GM23248 (cell line): ENCODE results near the gene SGPP2. TPM values are rescaled to one million over a fixed set of nuclear protein-coding genes. Genes with fewer than 3 reads are reported as not detected.

Experiments used
- DNase-seq: peaks from one replicate; pipeline ENCODE4 v3.0.0-alpha.2; 2015
- H2AFZ ChIP-seq: fragments of 200-600 bp; sonication (generic); 2 replicates; pipeline ENCODE4 v1.6.1; 2016; ENCODE audit warnings: antibody characterized with exemption
- H3F3A ChIP-seq: fragments of 200-600 bp; sonication (generic); 2 replicates; pipeline ENCODE4 v1.6.1; 2016; ENCODE audit warnings: mild to moderate bottlenecking, antibody characterized with exemption, mixed run types; ENCODE audit not compliant: insufficient read depth
- H3K27ac ChIP-seq: fragments of 200-600 bp; sonication (generic); 2 replicates; pipeline ENCODE4 v1.5.1; 2016; ENCODE audit warnings: mild to moderate bottlenecking
- H3K27me3 ChIP-seq: fragments of 200-600 bp; sonication (generic); replicated peaks from 2 replicates; pipeline ENCODE4 v1.6.1; 2016; ENCODE audit warnings: mild to moderate bottlenecking; ENCODE audit not compliant: insufficient read depth
- H3K36me3 ChIP-seq: fragments of 200-600 bp; sonication (generic); 2 replicates; pipeline ENCODE4 v1.6.1; 2016; ENCODE audit warnings: low read depth, mild to moderate bottlenecking
- H3K4me1 ChIP-seq: fragments of 200-600 bp; sonication (generic); 2 replicates; pipeline ENCODE4 v1.6.1; 2016; ENCODE audit warnings: mild to moderate bottlenecking; ENCODE audit not compliant: insufficient read depth
- H3K4me2 ChIP-seq: fragments of 200-600 bp; sonication (generic); one replicate; pipeline ENCODE4 v1.6.1; 2016; ENCODE audit warnings: mild to moderate bottlenecking; ENCODE audit not compliant: unreplicated experiment
- H3K4me3 ChIP-seq: fragments of 200-600 bp; sonication (generic); 2 replicates; pipeline ENCODE4 v1.5.1; 2016; ENCODE audit warnings: mild to moderate bottlenecking
- H3K79me2 ChIP-seq: fragments of 200-600 bp; sonication (generic); 2 replicates; pipeline ENCODE4 v1.6.1; 2016; ENCODE audit warnings: mild to moderate bottlenecking; ENCODE audit not compliant: insufficient read depth
- H3K9ac ChIP-seq: fragments of 200-600 bp; sonication (generic); 2 replicates; pipeline ENCODE4 v1.6.1; 2016; ENCODE audit warnings: mild to moderate bottlenecking
- H3K9me2 ChIP-seq: fragments of 200-600 bp; sonication (generic); 2 replicates; pipeline ENCODE4 v1.6.1; 2016; ENCODE audit warnings: mixed run types, mild to moderate bottlenecking, moderate library complexity; ENCODE audit not compliant: insufficient read depth
- H3K9me3 ChIP-seq: fragments of 200-600 bp; sonication (generic); one replicate; pipeline ENCODE4 v1.6.1; 2017; ENCODE audit warnings: low read depth
- H4K20me1 ChIP-seq: fragments of 200-600 bp; sonication (generic); 2 replicates; pipeline ENCODE4 v1.6.0; 2016; ENCODE audit not compliant: insufficient read depth
- EZH2 ChIP-seq: fragments of 200-600 bp; sonication (generic); IDR thresholded peaks from 2 replicates; pipeline ENCODE4 v1.6.1; 2018; ENCODE audit warnings: antibody characterized with exemption, mild to moderate bottlenecking; ENCODE audit not compliant: insufficient read depth, poor library complexity, severe bottlenecking
- EZH2phosphoT487 ChIP-seq: fragments of 200-600 bp; sonication (generic); IDR thresholded peaks from 2 replicates; pipeline ENCODE4 v1.6.1; 2018; ENCODE audit warnings: antibody characterized with exemption, moderate library complexity, mild to moderate bottlenecking, low read depth; ENCODE audit not compliant: insufficient read depth
- WGBS, 2 experiments: methylation state at CpG; one replicate each; pipeline ENCODE4 v1.1.6; 2015 to 2017; ENCODE audit warnings: low lambda C conversion rate in 2 of 2, low coverage in 1 of 2; ENCODE audit errors: missing lambda C conversion rate in 2 of 2; 5-methylcytosine and 5-hydroxymethylcytosine counted together
- in situ Hi-C: fragments of 300-500 bp; cut with MboI; formaldehyde crosslinking; loops from 2 replicates; pipeline ENCODE4 v1.15.0; 2020
- polyA plus RNA-seq: library from polyadenylated mRNA; unstranded; fragments of >200 nt; fragmentation: Nextera tagmentation; extraction: Ambion mirVana; gene quantifications from 2 replicates; pipeline ENCODE4 v1.2.1, GENCODE V29; 2016
- total RNA-seq: library from RNA; depleted of rRNA; stranded (reverse); fragments of >200 nt; shearing (Covaris generic); gene quantifications from 2 replicates; pipeline ENCODE4 v1.2.3, GENCODE V29; 2014

The SGPP2 gene
- total and polyA plus RNA-seq, 2 experiments from 2014 or later: not detected

DNA sequence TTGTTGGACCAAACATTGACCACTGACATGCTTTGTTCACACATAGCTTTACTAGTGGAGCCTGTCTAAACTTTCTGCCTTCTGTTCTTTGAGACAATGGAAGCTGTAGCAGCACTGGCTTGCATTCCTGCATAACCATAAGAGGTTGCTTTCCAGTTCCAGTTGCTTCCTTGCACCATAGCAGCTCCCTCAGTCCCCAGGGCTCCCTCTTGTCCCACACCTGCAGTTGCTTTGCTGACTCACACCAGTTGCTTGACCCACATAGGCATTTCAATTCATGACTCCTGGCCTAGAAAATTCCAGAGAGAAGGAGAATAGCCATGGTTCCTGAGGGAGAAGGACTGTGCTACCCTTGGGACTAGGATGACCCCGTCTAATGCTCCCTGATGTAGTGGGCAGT lies 20.9 kb downstream of the SGPP2 start:
- peaks cover 18% of the 10 kb centered on the region; the same call in 1 of the 2 replicates for H3K27me3 ChIP-seq
- H4K20me1 ChIP-seq: no peaks in the 10 kb centered on the region
- no peak overlapping the region for H3K27ac ChIP-seq
- WGBS, 2 experiments: 14 to 25% methylated on average over 1 of the region's 1 CpG
- no peak overlapping the region for H2AFZ ChIP-seq
- H3K9me2 ChIP-seq: no peaks in the 10 kb centered on the region; the same call in 1 of the 2 replicates
- no peak overlapping the region for H3K4me2 ChIP-seq
- DNase-seq: no peak
- no peaks in the 10 kb centered on the region for H3K79me2 ChIP-seq
- in situ Hi-C loops: no loop called here
- H3K9ac ChIP-seq: no peak overlapping the region
- no peaks in the 10 kb centered on the region for H3K9me3 ChIP-seq
- TF ChIP-seq EZH2 (no peak), EZH2phosphoT487 (no peak)
- peaks cover 5% of the 10 kb centered on the region; the same call in 1 of the 2 replicates for H3K4me1 ChIP-seq
- 0 out of 2 replicates have a peak, but pooled peaks cover 5% of the 10 kb centered on the region for H3F3A ChIP-seq
- H3K4me3 ChIP-seq: no peak overlapping the region
- H3K36me3 ChIP-seq: no peaks in the 10 kb centered on the region

DNA sequence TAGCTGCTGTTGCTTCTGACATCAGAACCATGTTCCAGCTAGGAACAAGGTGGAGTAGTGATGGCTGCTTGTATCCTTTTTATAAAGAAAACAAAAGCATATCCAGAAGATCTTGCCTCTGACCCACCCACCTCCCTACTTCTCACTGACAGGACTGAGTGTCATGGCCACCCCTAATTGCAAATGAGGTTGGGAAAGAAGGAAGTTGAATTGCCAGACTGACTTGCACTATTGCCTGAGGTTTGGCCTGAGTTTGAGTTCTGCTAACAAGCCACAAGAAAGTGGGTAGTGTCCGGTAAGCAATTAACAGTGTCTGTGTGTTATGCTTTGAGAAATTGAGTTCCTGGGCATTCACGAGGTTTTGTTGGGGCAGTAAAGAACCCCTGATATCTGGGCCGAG lies 22.8 kb downstream of the SGPP2 start:
- Histone ChIP-seq H3K79me2 (no peaks in the 10 kb centered on the region), H3K27ac (no peak overlapping the region), H3K9ac (no peak overlapping the region), H3K4me2 (no peak overlapping the region), H3K36me3 (no peaks in the 10 kb centered on the region), H2AFZ (no peak overlapping the region), H3K9me2 (no peaks in the 10 kb centered on the region; the same call in 1 of the 2 replicates), H4K20me1 (no peaks in the 10 kb centered on the region), H3F3A (0 out of 2 replicates have a peak, but pooled peaks cover 5% of the 10 kb centered on the region), H3K4me3 (no peak overlapping the region), H3K9me3 (no peaks in the 10 kb centered on the region), H3K27me3 (peaks cover 18% of the 10 kb centered on the region; the same call in 1 of the 2 replicates), H3K4me1 (no peaks in the 10 kb centered on the region; the same call in 1 of the 2 replicates)
- WGBS, 2 experiments: 28 to 34% methylated on average over 3 of the region's 3 CpGs
- in situ Hi-C loops: no loop called here
- DNase-seq: no peak
- TF ChIP-seq EZH2phosphoT487 (no peak), EZH2 (no peak)

DNA sequence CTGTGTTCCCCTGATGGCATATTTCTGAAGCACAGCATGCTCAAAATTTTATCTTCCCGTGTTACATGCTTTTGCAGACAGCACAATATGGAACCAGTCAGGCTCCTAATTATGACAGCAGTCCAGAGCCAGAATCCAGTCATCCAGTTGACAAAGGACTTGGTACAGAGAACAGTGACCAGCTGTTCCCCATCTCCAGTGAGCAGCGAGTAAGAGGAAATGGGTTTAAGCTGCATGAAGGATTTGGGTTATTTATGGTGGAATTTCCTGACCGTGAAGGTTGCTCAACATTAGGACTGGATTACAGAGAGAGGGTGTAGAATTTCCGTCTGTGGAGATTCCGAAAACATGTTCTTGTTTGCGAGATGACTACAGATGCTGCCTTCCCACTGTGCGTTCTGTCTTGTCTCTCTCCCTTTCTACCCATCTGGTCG lies 24.4 kb downstream of the SGPP2 start:
- H2AFZ ChIP-seq: no peak overlapping the region
- H3F3A ChIP-seq: 0 out of 2 replicates have a peak, but pooled peaks cover 5% of the 10 kb centered on the region
- H3K27me3 ChIP-seq: peaks cover 19% of the 10 kb centered on the region; the same call in 1 of the 2 replicates
- H3K4me3 ChIP-seq: no peak overlapping the region
- H3K4me1 ChIP-seq: no peaks in the 10 kb centered on the region; the same call in 1 of the 2 replicates
- no peaks in the 10 kb centered on the region for H3K9me3 ChIP-seq
- no peaks in the 10 kb centered on the region for H3K79me2 ChIP-seq
- H3K36me3 ChIP-seq: no peaks in the 10 kb centered on the region
- in situ Hi-C loops: no loop called here
- H3K9me2 ChIP-seq: no peaks in the 10 kb centered on the region
- no peak overlapping the region for H3K9ac ChIP-seq
- WGBS, 2 experiments: 1 to 2% methylated on average over 8 of the region's 8 CpGs
- TF ChIP-seq EZH2: no peak
- no peak overlapping the region for H3K27ac ChIP-seq
- DNase-seq: peak; percentile 38
- H3K4me2 ChIP-seq: no peak overlapping the region
- H4K20me1 ChIP-seq: no peaks in the 10 kb centered on the region

DNA sequence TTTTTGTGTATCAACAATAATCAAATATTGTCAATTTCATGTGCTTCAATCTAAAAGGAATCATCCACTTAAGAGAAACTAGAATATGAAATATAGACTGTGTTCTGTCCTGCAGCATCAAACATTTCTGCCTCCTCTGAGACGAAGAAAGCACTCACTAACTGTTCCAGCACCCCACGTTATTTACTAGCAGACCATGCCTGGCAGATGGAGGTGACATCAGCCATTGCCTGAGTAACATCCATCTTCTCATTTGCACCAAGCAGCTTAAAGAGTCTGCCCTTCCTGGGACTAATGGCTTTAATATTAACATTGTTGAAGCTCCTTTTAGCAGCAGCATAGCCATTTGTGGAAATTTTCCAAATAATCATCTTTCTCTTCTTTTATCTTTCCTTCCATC lies 25.7 kb downstream of the SGPP2 start:
- Histone ChIP-seq H3K9ac (no peak overlapping the region), H2AFZ (no peak overlapping the region), H3K4me3 (no peak overlapping the region), H3K36me3 (no peaks in the 10 kb centered on the region), H3K27me3 (peaks cover 23% of the 10 kb centered on the region; the same call in 1 of the 2 replicates), H3K9me2 (no peaks in the 10 kb centered on the region), H3K4me2 (no peak overlapping the region), H4K20me1 (no peaks in the 10 kb centered on the region), H3F3A (0 out of 2 replicates have a peak, but pooled peaks cover 5% of the 10 kb centered on the region), H3K4me1 (no peaks in the 10 kb centered on the region; the same call in 1 of the 2 replicates), H3K9me3 (no peaks in the 10 kb centered on the region), H3K27ac (no peak overlapping the region), H3K79me2 (no peaks in the 10 kb centered on the region)
- WGBS, 2 experiments: 8 to 11% methylated on average over 2 of the region's 2 CpGs
- in situ Hi-C loops: no loop called here
- TF ChIP-seq EZH2: no peak
- TF ChIP-seq EZH2phosphoT487: no peak
- no peak for DNase-seq

DNA sequence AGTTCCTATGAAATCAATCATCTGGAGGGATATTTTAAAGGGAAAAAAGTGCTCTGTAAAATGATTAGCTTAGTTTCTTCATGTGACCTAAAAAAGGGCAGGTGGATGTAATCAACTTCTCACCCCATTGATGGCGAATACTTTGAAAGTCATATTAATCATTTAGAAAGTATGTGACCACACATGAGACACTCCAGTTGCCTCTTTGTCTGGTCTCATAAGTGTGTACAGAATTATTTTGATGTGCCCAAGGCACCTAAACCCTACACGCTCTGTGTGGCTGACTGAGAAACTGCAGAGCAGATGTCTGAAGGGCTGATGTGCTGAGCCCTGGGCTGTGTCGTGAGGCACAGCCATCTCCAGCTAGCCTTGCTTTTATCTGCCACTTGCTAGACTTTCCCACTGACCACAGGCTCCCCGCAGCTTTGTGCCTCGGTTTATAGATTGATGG lies 26.9 kb downstream of the SGPP2 start:
- DNase-seq: no peak
- Histone ChIP-seq H3K79me2 (no peaks in the 10 kb centered on the region), H3K9me2 (no peaks in the 10 kb centered on the region), H4K20me1 (no peaks in the 10 kb centered on the region), H3F3A (0 out of 2 replicates have a peak, but pooled peaks cover 5% of the 10 kb centered on the region), H3K36me3 (no peaks in the 10 kb centered on the region), H3K9me3 (no peaks in the 10 kb centered on the region), H3K27me3 (peaks cover 23% of the 10 kb centered on the region; the same call in 1 of the 2 replicates), H3K27ac (no peak overlapping the region), H3K9ac (no peak overlapping the region), H3K4me1 (no peaks in the 10 kb centered on the region; the same call in 1 of the 2 replicates), H2AFZ (no peak overlapping the region), H3K4me2 (no peak overlapping the region), H3K4me3 (no peak overlapping the region)
- TF ChIP-seq EZH2 (no peak), EZH2phosphoT487 (no peak)
- WGBS, 2 experiments: 35 to 38% methylated on average over 5 of the region's 5 CpGs
- in situ Hi-C loops: no loop called here
